Peyer's patch (tissue), 4 donors: ENCODE measurements around the gene USF1. TPM values are rescaled to one million over a fixed set of nuclear protein-coding genes. Genes with fewer than 3 reads are reported as not detected.
A peak's percentile ranks its signal among the peaks of the same experiment; 100 is the strongest.

Source experiments
- DNase-seq, 3 donors: peaks; one replicate each; pipeline ENCODE4 v3.0.0-alpha.2; 2017 to 2019
- H3K27ac ChIP-seq, 4 donors: fragments of 200-600 bp; sonication (generic); one replicate each; pipeline ENCODE4 v1.5.1; 2016 to 2019
- H3K27me3 ChIP-seq, 2 donors: fragments of 200-600 bp; sonication (generic); one replicate each; pipeline ENCODE4 v1.5.1; 2019
- H3K36me3 ChIP-seq, 3 donors: fragments of 200-600 bp; sonication (generic); one replicate each; pipeline ENCODE4 v1.5.1; 2016 to 2019
- H3K4me1 ChIP-seq, 4 donors: fragments of 200-600 bp; sonication (generic); one replicate each; pipeline ENCODE4 v1.5.1; 2016 to 2019
- H3K4me3 ChIP-seq, 4 donors: fragments of 200-600 bp; sonication (generic); 1 replicate in 3 of 4; 2 replicates in 1 of 4; pipeline ENCODE4 v1.5.1; 2016 to 2019; ENCODE audit warnings: mild to moderate bottlenecking in 1 of 4
- H3K9me3 ChIP-seq, 4 donors: fragments of 200-600 bp; sonication (generic); one replicate each; pipeline ENCODE4 v1.5.1; 2016 to 2019; ENCODE audit warnings: mild to moderate bottlenecking in 1 of 4
- POLR2A ChIP-seq, 2 donors: fragments of 450-650 bp; IDR thresholded peaks; one replicate each; pipeline ENCODE4 v1.5.1; 2017; ENCODE audit warnings: antibody characterized with exemption in 2 of 2, mild to moderate bottlenecking in 2 of 2, moderate library complexity in 2 of 2
- total RNA-seq, 4 donors: library from RNA; depleted of rRNA; stranded (reverse); fragments of >200 nt; gene quantifications; one replicate each; pipeline ENCODE4 v1.1.0, GENCODE V29; 2016
- TF ChIP-seq, protein P1 (sequence below), 6 experiments: fragments of 450-650 bp in 4 of 6; fragments of 200-600 bp in 2 of 6; sonication (generic) in 1 of 6; IDR thresholded peaks; one replicate each; pipeline ENCODE4 v1.5.1; 2017 to 2019; ENCODE audit warnings: antibody characterized with exemption in 6 of 6, mild to moderate bottlenecking in 3 of 6, moderate library complexity in 1 of 6

The USF1 gene
- total RNA-seq, 4 donors from 2014 or later = 72.0 to 119 (median 98.2) TPM

DNA sequence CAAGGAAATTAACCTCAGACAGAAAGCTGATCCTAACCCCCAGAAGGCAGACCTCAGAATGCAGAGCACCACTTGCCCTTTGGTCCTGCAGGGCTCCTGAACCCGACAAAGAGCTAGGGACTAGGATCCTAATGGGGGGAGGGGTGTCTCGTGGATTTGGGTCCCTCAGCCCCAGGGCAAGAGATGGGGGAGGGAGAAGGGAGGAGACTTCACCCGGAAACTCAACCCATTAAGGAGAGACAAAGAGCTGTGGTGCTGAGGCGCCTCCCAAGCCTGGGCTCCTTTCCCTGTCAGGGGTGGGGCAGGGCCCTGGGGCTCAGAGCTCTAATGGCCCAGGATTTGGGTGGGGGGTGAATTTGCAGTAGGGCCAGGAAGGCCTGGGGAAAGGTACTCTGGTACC, 40.7 kb upstream of the USF1 start:
- no peaks in the 10 kb centered on the region for H3K9me3 ChIP-seq
- H3K27ac ChIP-seq = no peak overlapping the region
- no peaks in the 10 kb centered on the region for H3K27me3 ChIP-seq
- TF ChIP-seq, protein P1, sequence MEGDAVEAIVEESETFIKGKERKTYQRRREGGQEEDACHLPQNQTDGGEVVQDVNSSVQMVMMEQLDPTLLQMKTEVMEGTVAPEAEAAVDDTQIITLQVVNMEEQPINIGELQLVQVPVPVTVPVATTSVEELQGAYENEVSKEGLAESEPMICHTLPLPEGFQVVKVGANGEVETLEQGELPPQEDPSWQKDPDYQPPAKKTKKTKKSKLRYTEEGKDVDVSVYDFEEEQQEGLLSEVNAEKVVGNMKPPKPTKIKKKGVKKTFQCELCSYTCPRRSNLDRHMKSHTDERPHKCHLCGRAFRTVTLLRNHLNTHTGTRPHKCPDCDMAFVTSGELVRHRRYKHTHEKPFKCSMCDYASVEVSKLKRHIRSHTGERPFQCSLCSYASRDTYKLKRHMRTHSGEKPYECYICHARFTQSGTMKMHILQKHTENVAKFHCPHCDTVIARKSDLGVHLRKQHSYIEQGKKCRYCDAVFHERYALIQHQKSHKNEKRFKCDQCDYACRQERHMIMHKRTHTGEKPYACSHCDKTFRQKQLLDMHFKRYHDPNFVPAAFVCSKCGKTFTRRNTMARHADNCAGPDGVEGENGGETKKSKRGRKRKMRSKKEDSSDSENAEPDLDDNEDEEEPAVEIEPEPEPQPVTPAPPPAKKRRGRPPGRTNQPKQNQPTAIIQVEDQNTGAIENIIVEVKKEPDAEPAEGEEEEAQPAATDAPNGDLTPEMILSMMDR (IDR thresholded peaks at IDR 0.05) = no peak
- TF ChIP-seq POLR2A (IDR thresholded peaks at IDR 0.05) = no peak
- H3K4me3 ChIP-seq = no peak overlapping the region
- no peak for DNase-seq
- H3K36me3 ChIP-seq = no peaks in the 10 kb centered on the region
- H3K4me1 ChIP-seq = peaks cover 0 to 14% (median 0%) of the 10 kb centered on the region in 4 donors

DNA sequence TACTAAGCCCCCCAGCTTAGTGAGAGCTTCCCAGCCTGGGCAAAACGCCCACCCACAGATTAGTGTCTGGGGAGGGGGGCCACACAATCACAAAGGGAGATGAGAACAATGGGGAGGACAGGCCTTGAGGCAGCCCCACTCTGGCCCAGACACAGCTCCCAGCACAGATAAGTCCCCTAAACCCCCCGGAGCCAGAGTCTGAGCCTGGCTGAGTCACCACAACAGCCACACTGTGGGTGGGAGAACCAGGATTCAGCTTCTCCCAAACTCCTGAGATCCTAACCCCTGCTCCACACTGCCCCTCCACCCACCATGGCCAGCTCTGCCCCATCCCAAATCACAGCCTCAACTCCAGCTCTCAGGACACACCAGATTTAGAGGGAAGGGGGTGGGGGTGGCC, 39.4 kb upstream of the USF1 start:
- Histone ChIP-seq H3K4me3 (no peak overlapping the region), H3K36me3 (no peaks in the 10 kb centered on the region), H3K4me1 (peaks cover 0 to 14% (median 0%) of the 10 kb centered on the region in 4 donors), H3K27me3 (no peaks in the 10 kb centered on the region), H3K9me3 (no peaks in the 10 kb centered on the region), H3K27ac (no peak overlapping the region)
- TF ChIP-seq, protein P1 (IDR thresholded peaks at IDR 0.05) = no peak
- TF ChIP-seq POLR2A (IDR thresholded peaks at IDR 0.05) = no peak
- DNase-seq = no peak

DNA sequence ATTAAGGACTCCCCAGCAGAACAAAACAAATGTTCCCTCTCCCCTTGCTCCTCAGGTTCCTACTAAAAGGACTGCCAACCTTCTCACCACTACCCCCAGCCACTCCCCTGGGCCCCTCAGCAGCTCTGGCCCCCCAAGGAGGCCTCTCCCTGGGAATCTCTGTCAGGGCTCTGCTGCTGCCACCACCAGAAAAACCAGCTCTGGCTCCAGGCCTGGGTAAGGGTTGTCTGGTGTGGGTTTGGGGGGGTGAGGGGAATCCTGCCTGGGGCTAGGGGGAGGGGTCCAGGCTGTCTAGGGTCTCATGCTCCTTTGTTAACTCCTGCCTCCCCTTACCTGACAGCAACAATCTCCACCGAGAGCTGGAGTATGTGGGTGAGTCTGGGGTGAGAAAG, 38.8 kb upstream of the USF1 start:
- Histone ChIP-seq H3K27me3 (no peaks in the 10 kb centered on the region), H3K36me3 (no peaks in the 10 kb centered on the region), H3K4me3 (no peak overlapping the region), H3K4me1 (peaks cover 0 to 14% (median 0%) of the 10 kb centered on the region in 4 donors), H3K27ac (no peak overlapping the region), H3K9me3 (no peaks in the 10 kb centered on the region)
- no peak for TF ChIP-seq POLR2A (IDR thresholded peaks at IDR 0.05)
- TF ChIP-seq, protein P1 (IDR thresholded peaks at IDR 0.05) = no peak
- no peak for DNase-seq

DNA sequence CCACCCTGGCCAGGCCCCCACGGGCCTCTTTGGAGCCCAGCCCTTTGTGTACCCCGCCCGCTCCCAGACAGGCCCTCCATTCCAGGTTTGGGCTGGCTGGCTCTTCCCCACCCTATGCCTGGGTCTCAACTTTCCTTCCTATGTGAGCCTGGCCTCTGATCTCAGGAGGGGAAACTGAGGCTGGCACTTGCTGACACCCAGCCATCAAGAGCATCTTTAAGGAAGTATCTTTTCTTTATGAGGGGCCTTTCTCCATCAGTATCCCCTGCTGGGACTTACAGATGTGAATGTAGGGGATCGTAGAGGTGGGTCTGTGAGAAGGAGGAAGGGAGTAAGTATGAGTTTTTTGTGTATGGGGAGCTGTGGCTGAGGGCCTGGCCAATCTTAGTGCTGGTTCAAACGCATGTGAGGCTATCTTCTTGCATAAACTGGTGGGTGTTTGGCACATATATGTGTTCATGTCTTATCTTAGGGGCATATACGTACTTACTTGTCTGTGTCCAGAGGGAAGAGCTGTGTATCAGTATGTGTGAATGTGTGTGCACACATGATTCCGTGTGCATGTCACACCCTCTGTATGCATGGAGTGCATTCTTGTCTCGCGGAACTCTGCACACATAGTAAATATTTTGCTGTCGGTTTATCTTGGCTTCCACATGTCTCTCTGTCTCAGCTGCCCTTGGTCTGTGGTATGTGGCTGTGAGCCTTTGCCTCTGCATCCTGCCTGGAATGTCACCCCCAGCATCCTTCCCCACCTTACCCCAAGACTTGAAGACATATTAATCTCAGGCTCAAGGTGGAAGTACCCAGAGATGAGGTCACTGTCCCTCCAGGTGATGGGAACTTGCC, 38.2 kb upstream of the USF1 start:
- Histone ChIP-seq H3K36me3 (no peaks in the 10 kb centered on the region), H3K27me3 (no peaks in the 10 kb centered on the region), H3K4me3 (no peak overlapping the region), H3K27ac (peak overlapping the region in 1 of 4 donors; percentile 68), H3K4me1 (peaks cover 0 to 14% (median 0%) of the 10 kb centered on the region in 4 donors), H3K9me3 (no peaks in the 10 kb centered on the region)
- TF ChIP-seq POLR2A (IDR thresholded peaks at IDR 0.05) = no peak
- TF ChIP-seq, protein P1 (IDR thresholded peaks at IDR 0.05) = no peak
- no peak for DNase-seq

DNA sequence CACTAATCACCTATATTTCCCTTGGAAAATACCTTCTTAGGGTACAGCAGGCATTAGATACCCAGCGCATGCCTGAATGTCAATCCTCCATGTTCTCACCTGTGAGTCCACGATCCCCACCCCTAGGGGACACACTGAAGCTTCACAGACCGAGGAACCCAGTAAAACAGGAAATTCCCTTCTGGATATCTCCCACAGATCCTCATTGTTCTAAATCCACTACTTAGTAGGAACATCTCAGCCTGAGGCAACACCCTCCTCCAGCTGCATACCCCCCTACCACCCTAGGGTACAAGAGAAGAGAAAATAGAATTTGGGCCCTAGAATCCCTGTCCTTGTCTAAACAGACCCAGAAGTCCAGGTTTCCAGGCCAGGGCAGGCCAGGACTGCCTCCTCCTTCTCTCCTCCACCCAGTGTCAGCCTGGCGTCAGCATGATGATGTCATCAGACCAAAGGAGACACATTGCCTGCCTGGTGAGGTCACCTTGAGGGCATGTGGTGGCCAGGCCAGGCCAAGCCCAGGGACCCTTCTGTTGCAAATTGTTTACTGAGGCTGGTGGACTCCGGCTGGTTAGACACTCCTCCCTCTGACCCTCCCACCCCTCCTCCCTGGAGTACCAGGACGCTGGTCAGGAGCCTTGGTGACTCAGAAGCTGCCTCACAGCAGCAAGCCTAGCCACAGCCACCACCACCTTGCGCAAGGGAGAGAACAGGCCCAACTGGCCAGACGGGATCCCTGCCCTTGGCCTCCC, 37.4 kb upstream of the USF1 start:
- Histone ChIP-seq H3K9me3 (no peaks in the 10 kb centered on the region), H3K27me3 (no peaks in the 10 kb centered on the region), H3K27ac (peak overlapping the region in 1 of 4 donors; percentile 68), H3K4me3 (no peak overlapping the region), H3K4me1 (peaks cover 0 to 14% (median 0%) of the 10 kb centered on the region in 4 donors), H3K36me3 (no peaks in the 10 kb centered on the region)
- TF ChIP-seq POLR2A (IDR thresholded peaks at IDR 0.05) = no peak
- TF ChIP-seq, protein P1 (IDR thresholded peaks at IDR 0.05) = no peak
- DNase-seq = peak in 2 of 3 donors; percentile 80 to 87
